ENCODE data around the gene SP1. TPM values are rescaled to one million over a fixed set of nuclear protein-coding genes. Genes with fewer than 3 reads are reported as not detected.

Gene SP1
- total RNA-seq, 1 experiment from 2014 or later, result 76.8 TPM

GRCh38 chr12:53379389-53380103, 430 bp upstream of the SP1 start:
- DNase-seq, result peak; percentile 100
- no peak overlapping the region for H3T11ph ChIP-seq (ENCODE audit: low read length)
- H3K9me3 Mint-ChIP-seq, result peaks cover 0 to 3% of the 10 kb centered on the region in 2 experiments; a peak in 1 of 5 replicates
- H2BK12ac ChIP-seq (ENCODE audit: insufficient read length, low read depth, low read length), result no peak overlapping the region
- H3K4me1 ChIP-seq (ENCODE audit: insufficient read depth, low read length), result peaks cover 3% of the 10 kb centered on the region
- H4K5ac ChIP-seq (ENCODE audit: insufficient read length, low read depth, low read length), result peak overlapping the region; percentile 57
- no CpG with 5 or more reads among the region's 29 CpGs for WGBS (ENCODE audit: extremely low coverage, insufficient read length, low lambda C conversion rate)
- no peak overlapping the region for H4K8ac ChIP-seq (replicated peaks; ENCODE audit: insufficient read length, low read depth, low read length)
- no peak overlapping the region for H3K56ac ChIP-seq (ENCODE audit: insufficient read length, low read depth, low read length)
- no peaks in the 10 kb centered on the region for H4K20me1 ChIP-seq (ENCODE audit: control insufficient read depth, insufficient read depth, insufficient read length)
- peak overlapping the region; percentile 51 for H3K4me2 ChIP-seq (ENCODE audit: insufficient read depth, insufficient read length, low read length)
- TF ChIP-seq CTCF (conservative IDR thresholded peaks at IDR 0.05), result no peak
- H3K79me1 ChIP-seq (ENCODE audit: insufficient read depth, low read depth, low read length, poor library complexity, severe bottlenecking), result peaks cover 10% of the 10 kb centered on the region
- no peak overlapping the region for H4K91ac ChIP-seq (ENCODE audit: insufficient read length, low read depth, low read length)
- no peaks in the 10 kb centered on the region for H3K27me3 ChIP-seq (ENCODE audit: insufficient read depth, low read length)
- no peak overlapping the region for H2AK5ac ChIP-seq (ENCODE audit: insufficient read length, low read length)
- H3K18ac ChIP-seq (ENCODE audit: insufficient read length, low read depth, low read length), result peak overlapping the region; percentile 74
- H3K27me3 Mint-ChIP-seq (ENCODE audit: low read depth), result no peaks in the 10 kb centered on the region
- no peak overlapping the region for H3K4me3 Mint-ChIP-seq
- no peak overlapping the region for H2BK120ac ChIP-seq (ENCODE audit: low read depth, low read length, poor library complexity, severe bottlenecking)
- peaks cover 3% of the 10 kb centered on the region for H3K23me2 ChIP-seq (ENCODE audit: insufficient read length, low read depth, low read length, poor library complexity, severe bottlenecking)
- H3K9me3 ChIP-seq (ENCODE audit: control insufficient read depth, low read depth, low read length), result no peaks in the 10 kb centered on the region
- H3K4ac ChIP-seq (ENCODE audit: low read depth, low read length), result no peak overlapping the region
- no peak overlapping the region for H2AFZ ChIP-seq (ENCODE audit: low read length)
- H3K79me2 ChIP-seq (ENCODE audit: insufficient read depth, low read length), result peaks cover 16% of the 10 kb centered on the region; the same call in 1 of the 2 replicates
- no peak overlapping the region for H2BK15ac ChIP-seq (ENCODE audit: low read depth, low read length)
- peak overlapping the region; percentile 71 for H3K27ac ChIP-seq (ENCODE audit: insufficient read length, low read depth, low read length)
- peak overlapping the region; percentile 78 for H3K9ac ChIP-seq (ENCODE audit: extremely low read depth, insufficient read length, low read length)
- peaks cover 22 to 35% (median 34%) of the 10 kb centered on the region in 3 experiments for H3K36me3 Mint-ChIP-seq (ENCODE audit: insufficient read depth in 1 of 3, low read depth in 3 of 3)
- H3K14ac ChIP-seq (ENCODE audit: insufficient read depth, low read length), result peak overlapping the region; percentile 63; the same call in 1 of the 2 replicates
- H2BK5ac ChIP-seq (ENCODE audit: insufficient read length, low read length), result peak overlapping the region; percentile 29
- no peak overlapping the region for H3K23ac ChIP-seq (ENCODE audit: insufficient read length, low read depth, low read length)
- H3K27ac Mint-ChIP-seq, result no peak overlapping the region
- peaks cover 21 to 32% of the 10 kb centered on the region in 2 experiments for H3K4me1 Mint-ChIP-seq
- H2BK20ac ChIP-seq (ENCODE audit: low read depth, low read length, poor library complexity, severe bottlenecking), result no peak overlapping the region

Measured in H9 (cell line).